HEK293 (cell line): ENCODE data around the gene CLEC16A.
A peak's percentile ranks its signal among the peaks of the same experiment; 100 is the strongest.

ENCODE experiments used
- BCL11A ChIP-seq: fragments of 450-650 bp; formaldehyde crosslinking; IDR thresholded peaks from 2 replicates; pipeline ENCODE4 v1.5.1; 2016; ENCODE audit warnings: low read depth, missing biosample characterization, missing genetic modification characterization
- HIC1 ChIP-seq: fragments of 450-650 bp; formaldehyde crosslinking; IDR thresholded peaks from 2 replicates; pipeline ENCODE4 v1.5.1; 2016; ENCODE audit warnings: missing biosample characterization, missing genetic modification characterization
- REPIN1 ChIP-seq: fragments of 450-650 bp; formaldehyde crosslinking; IDR thresholded peaks from 2 replicates; pipeline ENCODE4 v1.5.1; 2017; ENCODE audit warnings: missing biosample characterization, missing genetic modification characterization, low read depth
- TRIM28 ChIP-seq: IDR thresholded peaks from 2 replicates; pipeline ENCODE4 v1.6.1; 2011; ENCODE audit warnings: low read length, control low read depth, borderline replicate concordance
- TSHZ1 ChIP-seq: fragments of 450-650 bp; formaldehyde crosslinking; IDR thresholded peaks from 2 replicates; pipeline ENCODE4 v1.5.1; 2016; ENCODE audit warnings: missing biosample characterization, missing genetic modification characterization, borderline replicate concordance
- ZBTB11 ChIP-seq: fragments of 450-650 bp; formaldehyde crosslinking; conservative IDR thresholded peaks from 2 replicates; pipeline ENCODE4 v1.5.1; 2016; ENCODE audit warnings: low read depth, missing biosample characterization, missing genetic modification characterization
- ZBTB21 ChIP-seq: fragments of 450-650 bp; formaldehyde crosslinking; IDR thresholded peaks from 2 replicates; pipeline ENCODE4 v1.5.1; 2017; ENCODE audit warnings: missing biosample characterization, missing genetic modification characterization
- ZBTB48 ChIP-seq: fragments of 450-650 bp; formaldehyde crosslinking; IDR thresholded peaks from 2 replicates; pipeline ENCODE4 v1.5.1; 2016; ENCODE audit warnings: missing biosample characterization, missing genetic modification characterization
- ZNF132 ChIP-seq: fragments of 450-650 bp; formaldehyde crosslinking; IDR thresholded peaks from 2 replicates; pipeline ENCODE4 v1.5.1; 2017; ENCODE audit warnings: missing biosample characterization, missing genetic modification characterization, borderline replicate concordance
- ZNF138 ChIP-seq: fragments of 450-650 bp; formaldehyde crosslinking; IDR thresholded peaks from 2 replicates; pipeline ENCODE4 v1.5.1; 2016; ENCODE audit warnings: missing biosample characterization, missing genetic modification characterization, borderline replicate concordance
- ZNF155 ChIP-seq: fragments of 450-650 bp; formaldehyde crosslinking; IDR thresholded peaks from 2 replicates; pipeline ENCODE4 v1.5.1; 2016; ENCODE audit warnings: missing biosample characterization, missing genetic modification characterization
- ZNF324 ChIP-seq: fragments of 450-650 bp; formaldehyde crosslinking; IDR thresholded peaks from 2 replicates; pipeline ENCODE4 v1.5.1; 2016; ENCODE audit warnings: missing biosample characterization, missing genetic modification characterization
- ZNF362 ChIP-seq: fragments of 450-650 bp; formaldehyde crosslinking; IDR thresholded peaks from 2 replicates; pipeline ENCODE4 v1.5.1; 2016; ENCODE audit warnings: missing biosample characterization, missing genetic modification characterization
- ZNF398 ChIP-seq: fragments of 450-650 bp; formaldehyde crosslinking; IDR thresholded peaks from 2 replicates; pipeline ENCODE4 v1.5.1; 2017; ENCODE audit warnings: missing biosample characterization, missing genetic modification characterization
- ZNF433 ChIP-seq: fragments of 450-650 bp; formaldehyde crosslinking; IDR thresholded peaks from 2 replicates; pipeline ENCODE4 v1.5.1; 2016; ENCODE audit warnings: missing biosample characterization, missing genetic modification characterization, low read depth
- ZNF48 ChIP-seq: fragments of 450-650 bp; formaldehyde crosslinking; IDR thresholded peaks from 2 replicates; pipeline ENCODE4 v1.5.1; 2016; ENCODE audit warnings: missing biosample characterization, missing genetic modification characterization
- ZNF510 ChIP-seq: fragments of 450-650 bp; formaldehyde crosslinking; IDR thresholded peaks from 2 replicates; pipeline ENCODE4 v1.5.1; 2018; ENCODE audit warnings: mild to moderate bottlenecking, missing genetic modification characterization, missing biosample characterization; ENCODE audit not compliant: insufficient replicate concordance
- ZNF530 ChIP-seq: fragments of 450-650 bp; formaldehyde crosslinking; IDR thresholded peaks from 2 replicates; pipeline ENCODE4 v1.5.1; 2016; ENCODE audit warnings: low read depth, missing biosample characterization, missing genetic modification characterization
- ZNF585B ChIP-seq: fragments of 450-650 bp; formaldehyde crosslinking; IDR thresholded peaks from 2 replicates; pipeline ENCODE4 v1.5.1; 2016; ENCODE audit warnings: missing biosample characterization, missing genetic modification characterization
- ZNF600 ChIP-seq: fragments of 450-650 bp; formaldehyde crosslinking; IDR thresholded peaks from 2 replicates; pipeline ENCODE4 v1.5.1; 2016; ENCODE audit warnings: missing biosample characterization, missing genetic modification characterization
- ZNF610 ChIP-seq: fragments of 450-650 bp; formaldehyde crosslinking; IDR thresholded peaks from 2 replicates; pipeline ENCODE4 v1.5.1; 2016; ENCODE audit warnings: missing biosample characterization, missing genetic modification characterization, borderline replicate concordance
- ZNF623 ChIP-seq: fragments of 450-650 bp; formaldehyde crosslinking; IDR thresholded peaks from 2 replicates; pipeline ENCODE4 v1.5.1; 2016; ENCODE audit warnings: missing biosample characterization, missing genetic modification characterization
- ZNF629 ChIP-seq: fragments of 450-650 bp; formaldehyde crosslinking; IDR thresholded peaks from 2 replicates; pipeline ENCODE4 v1.5.1; 2017; ENCODE audit warnings: missing biosample characterization, missing genetic modification characterization
- ZNF654 ChIP-seq: fragments of 450-650 bp; formaldehyde crosslinking; IDR thresholded peaks from 2 replicates; pipeline ENCODE4 v1.5.1; 2016; ENCODE audit warnings: low read depth, missing biosample characterization, missing genetic modification characterization
- ZNF664 ChIP-seq: fragments of 450-650 bp; formaldehyde crosslinking; IDR thresholded peaks from 2 replicates; pipeline ENCODE4 v1.5.1; 2016; ENCODE audit warnings: missing biosample characterization, missing genetic modification characterization
- ZNF701 ChIP-seq: fragments of 450-650 bp; formaldehyde crosslinking; IDR thresholded peaks from 2 replicates; pipeline ENCODE4 v1.5.1; 2016; ENCODE audit warnings: missing biosample characterization, missing genetic modification characterization
- ZNF747 ChIP-seq: fragments of 450-650 bp; formaldehyde crosslinking; IDR thresholded peaks from 2 replicates; pipeline ENCODE4 v1.5.1; 2016; ENCODE audit warnings: missing biosample characterization, missing genetic modification characterization
- ZNF768 ChIP-seq: fragments of 450-650 bp; formaldehyde crosslinking; IDR thresholded peaks from 2 replicates; pipeline ENCODE4 v1.5.1; 2018; ENCODE audit warnings: missing biosample characterization, mild to moderate bottlenecking, missing genetic modification characterization

Gene CLEC16A

GRCh38 chr16:10944249-10945064 lies at the start of gene CLEC16A (continued):
- no peak for TF ChIP-seq ZNF768 (tag by site-specific recombination)
- TF ChIP-seq ZNF324 (tag by site-specific recombination), result peak; percentile 85
- no peak for TF ChIP-seq ZNF654 (tag by site-specific recombination)
- TF ChIP-seq HIC1, result no peak
- peak; percentile 29; the same call in 1 of the 2 replicates for TF ChIP-seq ZNF610 (tag by site-specific recombination)
- TF ChIP-seq TSHZ1, result no peak; the same call in 1 of the 2 replicates
- no peak for TF ChIP-seq ZNF433 (tag by site-specific recombination)
- no peak for TF ChIP-seq ZNF48 (tag by site-specific recombination)
- TF ChIP-seq ZNF530 (tag by site-specific recombination), result no peak
- no peak for TF ChIP-seq ZNF747 (tag by site-specific recombination)
- TF ChIP-seq ZNF510 (tag by site-specific recombination), result no peak
- no peak for TF ChIP-seq ZNF585B (tag by site-specific recombination)
- TF ChIP-seq ZNF623, result no peak
- TF ChIP-seq ZNF132 (tag by site-specific recombination), result no peak
- peak; percentile 59 for TF ChIP-seq ZNF629 (tag by site-specific recombination)
- no peak for TF ChIP-seq REPIN1
- TF ChIP-seq ZBTB48 (tag by site-specific recombination), result no peak
- 0 out of 2 replicates have a peak, but pooled peaks have one; percentile 26 for TF ChIP-seq ZNF398 (tag by site-specific recombination)
- TF ChIP-seq BCL11A (tag by site-specific recombination), result no peak
- TF ChIP-seq ZNF600 (tag by site-specific recombination), result 0 out of 2 replicates have a peak, but pooled peaks have one; percentile 69
- no peak for TF ChIP-seq ZNF664
- no peak for TF ChIP-seq ZBTB21 (tag by site-specific recombination)
- TF ChIP-seq ZBTB11 (tag by site-specific recombination), result peak; percentile 8; the same call in 1 of the 2 replicates
- TF ChIP-seq TRIM28, result no peak
- no peak for TF ChIP-seq ZNF155 (tag by site-specific recombination)
- TF ChIP-seq ZNF701, result no peak
- no peak for TF ChIP-seq ZNF138 (tag by site-specific recombination)
- TF ChIP-seq ZNF362 (tag by site-specific recombination), result no peak
